Colon (tissue), 2 donors: Measurements from ENCODE around the gene RAP1GAP2.
"Not testable (repeated sequence)": the region's sequence is repeated elsewhere in the genome, so short reads cannot be mapped to it uniquely, and the experiment has no call there.

ENCODE experiments used
- FAIRE-seq: peaks from 2 replicates; lab custom pipeline; 2012; peaks lifted over from hg19 to GRCh38; lab: Jason Lieb, UNC
- donor health status: control.
- donor health status: control.

RAP1GAP2 gene

DNA sequence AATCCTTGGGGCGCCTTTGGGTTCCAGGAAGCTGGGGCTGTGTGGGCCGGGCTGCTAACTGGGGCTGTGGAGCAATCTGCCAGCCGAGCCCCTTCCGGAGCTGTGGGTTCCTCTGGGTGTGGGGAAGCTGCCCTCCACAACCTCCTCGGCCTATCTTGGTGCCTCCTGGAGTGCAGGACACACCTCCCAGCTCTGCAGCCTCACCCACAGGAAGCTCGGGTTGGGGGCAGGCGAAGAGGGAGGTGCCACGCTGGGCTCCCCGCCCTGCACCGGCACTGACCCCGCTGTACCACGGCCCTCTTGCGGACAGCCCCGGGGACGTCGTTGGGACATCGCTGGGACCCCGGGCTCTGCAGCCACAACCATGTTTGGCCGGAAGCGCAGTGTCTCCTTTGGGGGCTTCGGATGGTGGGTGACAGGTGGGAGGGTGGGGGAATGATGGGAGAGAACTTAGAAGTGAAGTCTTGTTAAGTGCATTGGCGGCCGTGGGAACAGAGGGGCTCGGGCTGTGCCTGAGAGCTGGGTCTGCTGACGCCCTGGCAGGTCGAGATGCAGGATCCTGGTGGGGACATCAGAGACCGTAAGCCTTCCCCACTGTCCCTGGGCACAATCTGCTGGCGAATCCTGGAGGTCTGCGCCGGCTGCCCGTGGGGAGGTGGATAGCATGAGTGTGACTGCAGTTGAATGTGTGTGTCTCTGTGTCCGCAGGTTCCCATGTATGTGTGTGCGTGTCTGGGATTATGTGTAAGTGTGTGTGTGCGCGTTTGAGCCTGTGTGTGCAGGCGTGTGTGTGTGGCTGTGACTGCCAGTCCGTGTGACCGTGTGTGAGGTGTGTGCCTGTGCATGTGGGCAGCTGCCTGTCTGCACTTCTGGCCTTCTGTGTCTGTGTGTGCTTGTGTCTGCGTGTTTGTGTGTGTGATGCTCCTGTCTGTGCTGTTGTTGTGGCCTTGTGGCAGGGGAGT, at the start of gene RAP1GAP2:
Gene RAP1GAP2, plus strand, starts transcription at position 275 of the 962 bp plus-strand sequence. Its CDS starts 90 bp downstream, at position 365.
- FAIRE-seq = no peak

DNA sequence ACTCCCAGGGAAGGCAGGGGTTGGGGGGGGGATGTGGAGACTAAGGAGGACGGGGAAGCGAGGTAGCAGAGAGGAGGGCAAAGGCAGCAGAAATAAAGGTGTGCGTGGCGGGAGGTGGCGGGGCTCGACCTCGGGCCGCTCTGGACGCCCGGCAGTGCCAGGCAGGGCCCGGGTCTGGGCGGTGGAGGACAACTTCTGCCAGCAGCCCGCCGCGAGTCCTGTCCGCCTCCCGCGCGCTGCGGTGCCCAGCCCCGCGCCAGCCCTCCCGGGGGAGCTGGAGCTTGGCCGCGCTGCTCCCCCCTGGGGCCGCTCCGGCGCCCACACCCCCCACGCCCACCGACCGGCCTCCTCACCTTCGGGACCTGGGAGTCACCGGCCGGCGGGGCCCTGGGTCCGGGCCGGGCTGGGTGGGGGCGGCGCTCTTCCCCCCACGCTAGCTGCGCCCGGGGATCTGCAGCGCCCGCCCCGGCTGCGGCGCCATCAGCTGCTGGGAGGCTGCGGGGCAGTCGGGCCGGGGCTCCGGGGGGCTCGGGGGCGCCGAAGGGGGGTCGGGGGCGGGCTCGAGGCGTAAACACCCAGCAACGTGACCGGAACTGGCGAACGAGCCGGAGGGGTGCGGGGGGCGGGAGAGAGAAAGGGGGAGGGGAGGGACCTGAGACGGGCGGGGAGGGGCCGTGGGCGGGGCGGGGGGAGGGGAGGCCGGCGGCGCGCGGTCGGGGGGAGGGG, 47.0 kb upstream of the RAP1GAP2 start, which contains the start of gene CCDC92B:
Gene CCDC92B, minus strand, starts transcription at position 595 of the 726 bp plus-strand sequence. CDS start 14,507 bp downstream, outside the sequence.
- no peak for FAIRE-seq

DNA sequence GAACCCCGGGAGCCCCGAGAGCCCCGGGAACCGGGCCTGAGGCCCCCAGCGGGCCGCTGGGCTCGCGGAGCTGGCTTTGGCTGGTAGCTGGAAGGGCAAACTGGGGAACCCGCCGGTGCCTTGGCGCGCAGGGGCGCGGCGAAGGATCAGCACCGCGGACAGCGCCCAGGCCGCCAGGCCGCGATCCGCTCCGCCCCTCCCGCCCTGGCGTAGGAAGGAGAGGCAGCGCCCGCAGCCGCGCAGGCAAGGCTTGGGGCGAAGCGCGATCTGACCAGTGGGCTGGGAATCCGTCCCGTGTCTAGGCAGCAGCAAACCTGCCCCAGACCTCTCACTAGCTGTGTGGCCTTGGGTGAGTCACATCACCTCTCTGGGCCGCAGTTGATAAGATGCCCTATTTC, 46.5 kb upstream of the RAP1GAP2 start:
- FAIRE-seq = no peak

DNA sequence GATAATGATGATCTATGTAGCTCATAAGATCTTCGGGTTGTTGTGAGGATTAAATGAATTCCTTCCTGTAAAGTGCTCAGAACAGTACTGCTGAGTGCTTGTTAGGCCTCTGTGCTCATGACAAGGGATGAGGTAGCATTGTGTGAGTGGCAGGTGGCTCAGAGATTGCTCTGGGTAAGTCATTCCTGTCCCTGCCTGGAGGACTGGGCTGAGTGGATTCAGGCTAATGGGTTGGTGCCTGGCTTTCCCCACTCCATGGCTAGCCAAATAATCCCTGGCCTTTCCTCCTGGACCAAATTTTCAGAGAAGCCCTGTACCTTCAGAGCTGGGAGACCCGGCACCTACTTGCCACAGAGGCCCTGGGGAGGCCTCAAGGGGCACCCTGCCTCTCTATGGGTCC, 45.5 kb upstream of the RAP1GAP2 start:
- no peak for FAIRE-seq

DNA sequence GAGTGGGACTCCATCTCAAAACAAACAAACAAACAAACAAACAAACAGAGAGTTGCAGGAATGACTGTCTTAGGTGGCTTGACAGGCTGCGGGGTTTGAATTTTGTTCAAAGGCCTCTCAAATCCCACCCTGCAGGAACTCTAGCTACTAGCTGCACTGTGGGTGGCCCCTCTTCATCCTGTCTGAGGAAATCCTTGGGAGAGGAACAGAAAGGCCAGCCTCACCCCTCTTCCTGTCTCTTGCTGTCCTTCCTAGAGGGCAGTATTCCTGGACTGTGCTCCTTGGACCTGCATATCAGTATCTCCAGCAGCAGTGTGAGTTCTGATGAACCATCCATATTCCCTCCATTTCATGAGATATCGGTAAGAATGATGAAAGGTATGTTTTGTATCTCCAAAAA, 44.7 kb upstream of the RAP1GAP2 start:
- no peak for FAIRE-seq

DNA sequence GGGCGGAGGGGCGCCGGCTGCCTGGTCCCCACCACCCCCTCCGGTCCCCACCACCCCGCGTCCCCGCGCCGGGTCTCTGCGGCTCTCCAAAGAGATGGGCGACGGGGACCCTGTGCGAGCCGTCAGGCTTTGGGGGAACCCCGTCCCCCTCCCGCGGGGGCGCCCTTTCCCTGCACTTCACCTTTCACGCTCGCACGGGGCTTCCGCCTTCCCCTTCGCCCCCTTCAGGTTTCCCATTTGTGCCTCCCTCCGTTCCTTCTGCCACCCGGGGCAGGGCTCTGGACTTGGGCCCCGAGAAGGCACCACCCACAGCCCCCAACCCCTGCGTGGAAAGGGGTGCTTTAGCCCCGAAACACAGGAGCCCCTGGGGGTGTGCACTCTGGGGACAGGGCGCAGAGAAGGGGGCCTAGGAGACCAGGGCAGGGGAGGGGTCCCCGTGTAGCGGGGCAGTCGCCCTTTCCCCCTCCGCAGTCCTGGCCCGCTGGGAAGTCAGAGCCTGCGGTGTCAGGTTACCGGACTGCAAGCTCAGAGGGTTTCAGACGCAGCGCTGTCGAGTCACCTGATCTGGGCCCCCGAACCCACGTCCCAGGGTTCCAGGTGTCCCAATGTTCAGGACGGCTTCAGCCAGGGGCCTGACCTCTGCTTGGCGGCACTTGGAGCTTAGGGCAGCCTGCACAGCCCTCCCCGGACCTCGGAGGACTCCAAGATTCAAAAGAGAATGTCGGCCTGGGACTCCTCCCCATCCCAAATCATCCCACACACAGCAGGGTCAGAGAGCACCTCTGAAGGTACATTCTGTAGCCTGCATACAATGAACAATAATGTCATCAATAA, 40.1 kb upstream of the RAP1GAP2 start:
- FAIRE-seq = no peak

DNA sequence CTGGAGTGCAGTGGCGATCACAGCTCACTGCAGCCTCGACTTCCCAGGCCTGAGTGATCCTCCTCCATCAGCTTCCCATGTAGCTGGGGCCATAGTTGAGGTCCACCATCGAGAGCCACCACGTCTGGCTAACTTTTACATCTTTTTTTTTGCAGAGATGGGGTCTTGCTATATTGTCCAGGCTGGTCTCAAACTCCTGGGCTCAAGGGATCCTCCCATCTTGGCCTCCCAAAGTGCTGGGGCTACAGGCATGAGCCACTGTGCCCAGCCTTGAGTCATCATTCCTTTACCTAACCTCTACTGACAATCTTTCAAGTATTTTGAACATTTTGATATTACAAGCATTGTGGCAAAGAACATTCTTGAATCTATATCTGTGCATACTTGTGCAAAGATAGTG, 37.4 kb upstream of the RAP1GAP2 start:
- no peak for FAIRE-seq

DNA sequence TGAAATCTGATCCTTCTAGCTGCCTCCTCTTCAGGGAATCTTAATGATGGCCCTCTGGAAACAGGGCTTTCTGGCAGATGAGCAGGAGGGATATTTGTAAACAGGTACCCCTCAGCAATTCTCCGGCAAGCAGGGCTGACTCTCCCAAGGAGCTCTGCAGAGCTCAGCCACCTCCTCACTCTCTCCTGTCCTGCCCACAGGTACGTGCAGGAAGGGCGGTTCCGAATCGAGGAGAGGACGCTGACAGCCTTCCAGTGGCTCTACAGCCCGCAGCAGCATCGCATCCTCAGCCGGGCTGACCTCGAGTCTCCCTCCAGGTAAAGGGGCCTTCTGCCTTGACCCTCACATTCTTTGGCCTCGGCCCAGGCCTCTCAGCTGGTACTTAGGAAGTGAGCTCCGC, 26.1 kb upstream of the RAP1GAP2 start:
- FAIRE-seq = no peak

DNA sequence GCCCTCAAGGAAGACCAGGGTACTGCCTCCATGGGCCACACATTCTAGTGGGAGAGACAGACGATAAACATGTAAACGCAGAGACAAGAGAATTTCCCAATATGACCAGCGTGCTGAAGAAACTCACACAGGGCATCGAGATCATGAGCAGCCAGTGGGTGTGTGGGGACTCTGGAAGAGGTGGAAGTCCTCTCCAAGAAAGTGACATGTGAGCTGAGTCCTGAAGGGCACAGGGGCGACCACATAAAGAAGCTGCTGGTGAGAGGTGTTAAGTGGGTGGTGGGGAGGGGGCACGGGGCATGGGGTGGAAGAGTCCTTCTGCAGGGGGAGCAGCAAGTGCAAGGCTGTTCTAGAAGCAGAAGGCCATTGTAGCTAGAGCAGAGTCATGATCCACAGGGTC, 21.0 kb upstream of the RAP1GAP2 start:
- no peak for FAIRE-seq

DNA sequence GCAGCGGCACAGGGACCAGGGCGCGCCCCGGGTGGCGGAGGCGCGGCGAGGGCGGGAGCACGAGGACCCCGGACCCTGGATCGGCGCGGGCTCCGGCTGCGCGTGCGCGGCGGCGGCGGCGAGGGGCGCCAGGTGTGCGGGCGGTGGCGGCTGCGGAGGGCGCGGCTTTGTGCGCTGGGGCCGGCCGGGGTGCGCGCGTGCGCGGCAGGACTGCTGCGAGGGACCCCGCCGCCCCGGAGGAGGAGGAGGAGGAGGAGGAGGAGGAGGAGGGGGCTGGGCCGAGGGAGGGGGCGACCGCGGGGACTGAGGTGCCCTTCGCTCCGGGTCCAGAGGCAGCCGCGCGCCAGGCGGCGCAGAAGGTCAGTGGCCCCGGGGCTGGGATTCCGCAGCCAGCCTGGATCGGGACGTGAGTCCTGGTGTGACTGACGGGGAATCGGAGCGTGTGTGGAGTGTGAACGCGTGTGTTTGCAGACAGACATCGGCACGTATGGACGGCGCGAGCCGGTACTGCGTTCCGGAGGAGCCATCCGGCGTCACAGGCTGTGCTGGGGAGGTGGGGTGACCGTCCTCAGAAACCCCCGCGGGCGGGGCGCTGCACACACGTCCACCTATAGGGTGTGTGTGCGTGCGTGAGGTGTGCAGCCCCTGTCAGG, 19.5 kb upstream of the RAP1GAP2 start:
- no peak for FAIRE-seq

DNA sequence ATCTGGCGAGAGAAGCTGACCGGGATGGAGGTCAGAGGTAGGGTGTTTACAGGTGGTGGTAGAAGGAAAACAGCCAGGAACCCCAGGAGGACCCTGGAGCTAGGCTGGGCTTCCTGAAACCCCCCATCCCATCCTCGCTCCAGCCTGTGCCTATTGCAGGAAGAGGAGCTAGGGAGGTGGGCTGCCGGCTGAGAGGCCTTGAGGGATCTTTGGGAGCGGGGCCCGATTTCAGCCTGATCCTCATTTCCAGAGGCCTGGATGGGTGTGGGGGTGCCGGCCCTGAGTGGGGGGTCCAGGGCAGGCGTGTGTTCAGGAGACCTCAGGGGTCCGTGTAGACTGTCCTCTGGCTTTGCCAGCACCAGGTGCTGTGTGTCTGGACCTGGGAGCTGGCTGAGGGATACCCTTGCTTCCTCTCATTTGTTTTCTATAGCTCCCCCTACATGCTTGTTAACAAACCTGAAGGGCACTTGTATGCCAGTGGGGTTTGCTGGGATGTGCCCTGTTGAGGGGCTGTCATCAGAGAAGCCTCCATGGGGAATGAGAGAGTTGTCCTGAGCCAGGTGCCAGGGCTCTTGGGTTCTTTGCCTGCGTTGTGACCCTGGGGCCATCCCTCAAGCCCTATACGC, 18.9 kb upstream of the RAP1GAP2 start:
- FAIRE-seq = no peak

DNA sequence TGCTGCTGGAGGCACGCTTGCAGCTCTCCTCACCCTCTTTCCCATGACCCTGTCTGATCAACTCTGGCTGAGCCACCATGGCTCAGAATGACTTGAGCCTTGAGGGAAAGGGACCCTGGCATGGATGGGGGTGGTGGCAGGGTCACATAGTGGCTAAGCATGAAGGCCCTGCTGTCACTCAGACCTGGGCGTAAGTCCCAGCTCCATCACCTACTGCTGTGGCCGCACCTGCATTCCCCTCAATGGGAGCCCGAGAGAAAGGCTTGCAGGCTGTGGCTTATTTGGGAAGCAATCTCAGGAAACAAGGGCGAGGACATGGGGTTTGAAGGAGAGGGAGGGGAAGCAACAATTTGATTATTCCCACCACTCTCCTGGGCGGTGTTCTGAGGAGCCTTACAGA, 17.7 kb upstream of the RAP1GAP2 start:
- FAIRE-seq = no peak

DNA sequence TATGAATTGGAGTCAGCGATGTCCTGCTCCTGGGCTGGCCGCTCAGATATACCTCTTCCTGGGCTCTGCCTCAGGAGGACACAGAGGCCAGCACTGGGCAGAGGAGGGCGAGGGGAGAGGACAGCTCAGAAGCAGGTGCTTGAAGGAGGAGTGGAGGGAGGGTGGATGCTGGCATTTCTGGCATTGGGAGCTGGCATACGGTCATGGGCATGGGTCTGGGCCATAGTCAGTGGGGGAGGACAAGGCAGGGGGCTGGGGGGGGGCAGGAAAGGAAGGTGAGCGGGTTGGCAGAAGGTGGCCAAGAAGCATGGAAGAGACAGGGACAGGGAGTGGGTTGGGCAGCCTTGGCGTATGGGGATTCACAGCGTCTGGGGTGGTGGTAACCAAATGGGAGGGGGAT, 16.7 kb upstream of the RAP1GAP2 start:
- FAIRE-seq = no peak

DNA sequence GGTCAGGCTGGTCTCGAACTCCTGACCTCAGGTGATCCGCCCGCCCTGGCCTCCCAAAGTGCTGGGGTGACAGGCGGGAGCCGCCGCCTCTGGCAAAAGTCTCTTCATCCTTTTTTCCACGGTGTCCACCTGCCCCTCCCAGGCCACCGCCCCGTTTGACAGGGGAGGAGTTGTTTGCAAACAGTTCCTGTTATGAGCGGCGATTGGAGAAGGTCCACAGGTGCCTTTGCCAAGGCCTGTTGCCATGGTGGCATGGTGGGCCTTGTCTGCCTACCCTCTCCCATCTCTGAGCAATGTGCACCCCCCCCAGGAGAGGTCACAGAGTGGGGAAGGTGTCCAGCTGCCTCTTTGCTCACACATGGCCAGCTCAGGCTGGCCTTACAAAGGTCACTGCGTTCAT, 16.0 kb upstream of the RAP1GAP2 start:
- no peak for FAIRE-seq

DNA sequence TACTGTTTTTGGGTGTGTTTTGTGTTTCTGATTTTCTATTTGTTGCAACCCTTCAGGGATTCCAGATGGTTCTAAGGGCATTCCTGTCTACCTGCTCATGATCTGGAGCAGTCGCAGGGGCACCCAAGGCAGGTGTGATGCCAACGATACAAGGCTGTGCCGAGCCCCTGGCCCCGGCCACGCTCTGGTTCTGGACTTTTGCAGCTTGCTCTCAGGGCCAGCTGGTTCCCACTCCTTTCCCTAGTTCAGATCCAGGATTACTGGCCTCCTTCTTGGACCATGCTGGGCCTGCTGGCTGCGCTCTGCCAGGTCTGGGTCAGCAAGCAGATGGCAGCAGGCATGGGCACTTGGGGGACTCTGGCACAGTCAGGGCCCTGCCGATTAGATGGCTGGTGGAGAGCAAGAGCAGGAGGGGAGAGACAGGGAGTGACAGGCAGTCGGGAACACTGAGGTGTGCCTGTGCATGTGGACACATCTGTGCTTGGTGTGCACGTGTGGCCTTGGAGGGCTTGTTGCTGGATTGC, 15.2 kb upstream of the RAP1GAP2 start:
- FAIRE-seq = no peak

DNA sequence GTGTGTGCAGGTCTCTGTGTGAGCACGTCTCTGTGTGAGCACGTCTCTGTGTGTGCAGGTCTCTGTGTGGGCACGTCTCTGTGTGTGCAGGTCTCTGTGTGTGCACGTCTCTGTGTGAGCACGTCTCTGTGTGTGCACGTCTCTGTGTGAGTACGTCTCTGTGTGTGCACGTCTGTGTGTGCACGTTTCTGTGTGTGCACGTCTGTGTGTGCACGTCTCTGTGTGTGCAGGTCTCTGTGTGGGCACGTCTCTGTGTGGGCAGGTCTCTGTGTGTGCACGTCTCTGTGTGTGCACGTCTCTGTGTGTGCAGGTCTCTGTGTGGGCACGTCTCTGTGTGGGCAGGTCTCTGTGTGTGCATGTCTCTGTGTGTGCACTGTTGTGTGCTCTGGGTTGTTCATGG, 14.6 kb upstream of the RAP1GAP2 start:
- FAIRE-seq = not testable (repeated sequence)

DNA sequence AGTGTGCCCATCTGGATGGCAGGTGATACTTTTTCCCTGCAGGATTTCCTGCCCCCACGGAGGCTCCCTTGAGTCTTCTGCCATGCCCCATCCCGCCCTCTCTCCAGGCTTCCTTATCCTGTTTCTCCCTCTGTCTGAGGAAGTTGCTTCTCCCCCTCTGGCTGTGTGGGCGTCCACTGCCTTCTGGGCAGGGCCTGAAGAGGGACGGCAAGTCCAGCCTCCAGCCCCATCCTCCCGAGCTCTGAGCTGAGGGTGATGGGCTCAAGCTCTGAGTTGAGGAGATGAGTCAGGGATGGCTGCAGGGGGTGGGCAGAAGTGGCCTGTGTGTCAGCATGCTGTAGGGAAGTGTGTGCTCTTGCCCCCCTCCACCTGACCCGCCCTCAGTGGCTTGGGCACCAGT, 14.2 kb upstream of the RAP1GAP2 start:
- no peak for FAIRE-seq

DNA sequence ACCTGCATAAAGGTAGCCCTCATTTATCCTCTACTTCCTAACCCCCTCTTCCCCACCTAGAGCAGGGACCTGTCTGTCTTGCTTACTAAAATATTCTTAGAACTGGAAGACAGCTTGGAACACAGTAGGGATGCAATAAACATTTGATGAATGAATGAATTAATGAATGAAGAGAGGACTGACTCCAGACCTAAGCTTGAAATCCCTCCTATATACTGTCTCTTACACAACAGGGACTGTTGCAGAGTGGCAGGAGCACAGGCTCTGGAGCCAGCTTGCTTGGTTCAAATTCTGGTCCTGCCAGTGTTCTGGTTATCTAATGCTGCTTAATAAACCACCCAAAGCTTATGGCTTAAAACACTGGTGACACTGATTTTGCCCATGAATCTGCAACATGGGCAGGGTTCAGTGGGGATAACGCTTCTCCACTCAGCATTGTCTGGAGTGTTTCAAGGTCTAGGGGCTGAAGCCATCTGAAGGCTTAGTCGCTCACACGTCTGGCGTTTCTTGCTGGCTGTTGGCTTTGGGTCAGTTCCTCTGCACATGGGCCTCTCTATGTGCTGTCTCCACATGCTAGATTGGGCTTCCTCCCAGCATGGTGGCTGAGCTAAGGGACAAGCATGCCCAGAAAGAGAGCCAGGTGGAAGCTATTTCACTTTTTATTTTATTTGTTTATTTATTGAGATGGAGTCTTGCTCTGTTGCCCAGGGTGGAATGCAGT, 12.8 kb upstream of the RAP1GAP2 start:
- no peak for FAIRE-seq

DNA sequence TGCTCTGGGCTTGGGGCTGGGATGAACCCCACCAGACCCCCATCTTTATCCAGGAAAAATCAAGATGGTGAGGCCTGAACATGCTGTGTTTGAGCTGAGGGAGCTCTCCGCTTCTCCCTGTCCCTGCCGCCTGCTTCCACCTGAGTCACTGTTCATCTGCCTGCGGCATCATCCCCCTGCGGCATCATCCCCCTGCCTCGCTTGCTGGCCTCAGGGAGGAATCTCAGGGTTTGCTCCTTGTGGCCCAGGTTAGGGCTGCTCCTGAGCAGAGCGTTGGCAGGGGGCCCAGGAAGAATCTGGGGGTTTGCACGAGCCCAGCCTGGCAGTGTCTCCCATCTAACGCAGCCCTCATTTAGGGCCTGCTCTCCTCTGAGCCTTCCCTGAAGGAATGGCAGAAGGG, 11.4 kb upstream of the RAP1GAP2 start:
- no peak for FAIRE-seq

DNA sequence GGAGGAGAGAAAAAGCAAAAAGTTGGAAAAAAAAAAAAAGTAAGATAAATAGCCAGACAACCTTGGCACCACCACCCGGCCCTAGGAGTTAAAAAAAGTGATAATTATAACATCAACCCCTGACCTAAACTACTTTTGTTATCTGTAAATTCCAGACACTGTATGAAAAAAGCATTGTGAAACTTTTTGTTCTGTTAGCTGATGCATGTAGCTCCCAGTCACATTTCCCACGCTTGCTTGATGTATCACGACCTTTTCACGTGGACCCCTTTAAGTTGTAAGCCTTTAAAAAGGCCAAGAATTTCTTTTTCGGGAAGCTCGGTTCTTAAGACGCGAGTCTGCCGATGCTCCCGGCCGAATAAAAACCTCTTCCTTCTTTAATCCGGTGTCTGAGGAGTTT, 10.9 kb upstream of the RAP1GAP2 start:
- not testable (repeated sequence) for FAIRE-seq
